AG10803 (cell line): ENCODE measurements around the gene HOXC11.

Experiments
- DNase-seq: peaks from one replicate; pipeline ENCODE4 v3.0.0; 2010; ENCODE audit warnings: low read depth
- H3K4me3 ChIP-seq: 2 replicates; pipeline ENCODE4 v1.5.1; 2011; ENCODE audit warnings: mild to moderate bottlenecking, low read length, control low read depth
- TF ChIP-seq, protein P1 (sequence below): conservative IDR thresholded peaks from 2 replicates; pipeline ENCODE4 v1.5.1; 2011; ENCODE audit warnings: mild to moderate bottlenecking, low read length, control low read depth, inconsistent platforms

Gene HOXC11

DNA sequence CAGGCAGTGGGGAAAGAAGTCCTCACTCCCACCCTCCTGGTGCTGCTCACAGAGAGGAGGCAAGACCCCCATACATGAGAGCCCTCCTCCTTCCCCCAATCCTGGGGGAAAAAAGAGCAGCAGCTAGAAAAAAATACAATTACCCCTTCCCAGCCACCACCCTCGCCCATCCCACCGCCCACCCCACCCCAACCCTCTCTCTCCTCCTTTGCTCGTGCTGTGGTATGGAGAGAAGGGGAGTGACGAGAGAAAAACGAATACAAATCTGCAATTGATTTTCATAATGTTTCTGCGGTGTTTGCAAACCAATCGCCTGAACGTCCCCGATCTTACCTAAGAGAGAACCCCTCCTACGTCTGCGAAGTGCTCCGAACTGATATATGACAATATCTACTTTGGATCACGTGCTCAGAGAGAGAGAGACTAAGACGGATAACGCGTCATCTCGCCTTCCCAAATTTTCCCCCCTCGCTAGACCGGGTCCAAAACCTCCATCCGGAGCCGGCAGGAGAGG, at the start of gene HOXC11:
Gene HOXC11 (plus strand): TSS at position 405 of the 514 bp plus-strand sequence. CDS start 116 bp downstream, outside the sequence.
- DNase-seq, result no peak
- peak within 1 kb of the TSS; percentile 86 for H3K4me3 ChIP-seq

DNA sequence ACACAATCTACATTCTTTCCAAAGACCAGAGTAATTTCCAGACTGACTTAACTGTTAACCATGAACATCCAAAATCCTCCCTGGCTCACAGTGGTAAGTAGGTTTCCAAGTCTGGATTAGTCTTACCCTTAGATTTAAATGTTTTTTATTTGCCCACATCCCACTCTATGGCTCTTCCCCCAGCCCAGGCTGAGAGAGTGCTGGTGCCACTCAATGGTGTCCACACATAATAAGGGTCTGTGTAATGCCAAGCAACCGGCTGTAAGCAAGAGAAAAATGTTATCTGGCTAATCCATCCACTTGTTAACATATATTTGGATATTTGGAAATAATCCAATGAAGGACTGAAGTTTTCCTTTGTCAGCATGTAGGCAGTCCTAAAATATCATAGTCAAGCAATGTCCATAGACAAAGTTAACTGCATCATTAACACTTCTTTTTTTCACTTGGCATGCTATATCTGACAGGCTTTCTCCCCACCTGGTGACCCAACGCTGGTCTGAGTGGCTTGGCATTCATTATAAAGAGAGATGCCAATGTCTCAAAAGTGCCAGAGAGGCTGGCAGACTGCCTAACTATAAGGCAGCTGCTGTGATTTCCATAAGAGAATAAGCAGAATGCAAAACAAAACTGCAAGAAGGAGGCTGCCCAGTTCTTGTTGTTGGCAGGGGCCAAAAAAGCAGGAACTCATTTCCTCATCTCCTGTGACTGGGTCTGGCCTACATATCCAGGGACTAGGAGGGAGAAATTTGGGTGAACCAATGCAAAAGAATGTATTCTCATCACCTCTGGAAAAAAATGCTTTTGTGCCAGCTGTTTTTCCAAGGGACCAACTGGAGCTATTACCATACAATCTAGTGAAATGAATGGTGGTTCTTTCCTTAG, 48.2 kb upstream of the HOXC11 start:
- no peak for DNase-seq
- no peak overlapping the region for H3K4me3 ChIP-seq

More for the DNA sequence above, at the start of gene HOXC11:
- TF ChIP-seq, protein P1, sequence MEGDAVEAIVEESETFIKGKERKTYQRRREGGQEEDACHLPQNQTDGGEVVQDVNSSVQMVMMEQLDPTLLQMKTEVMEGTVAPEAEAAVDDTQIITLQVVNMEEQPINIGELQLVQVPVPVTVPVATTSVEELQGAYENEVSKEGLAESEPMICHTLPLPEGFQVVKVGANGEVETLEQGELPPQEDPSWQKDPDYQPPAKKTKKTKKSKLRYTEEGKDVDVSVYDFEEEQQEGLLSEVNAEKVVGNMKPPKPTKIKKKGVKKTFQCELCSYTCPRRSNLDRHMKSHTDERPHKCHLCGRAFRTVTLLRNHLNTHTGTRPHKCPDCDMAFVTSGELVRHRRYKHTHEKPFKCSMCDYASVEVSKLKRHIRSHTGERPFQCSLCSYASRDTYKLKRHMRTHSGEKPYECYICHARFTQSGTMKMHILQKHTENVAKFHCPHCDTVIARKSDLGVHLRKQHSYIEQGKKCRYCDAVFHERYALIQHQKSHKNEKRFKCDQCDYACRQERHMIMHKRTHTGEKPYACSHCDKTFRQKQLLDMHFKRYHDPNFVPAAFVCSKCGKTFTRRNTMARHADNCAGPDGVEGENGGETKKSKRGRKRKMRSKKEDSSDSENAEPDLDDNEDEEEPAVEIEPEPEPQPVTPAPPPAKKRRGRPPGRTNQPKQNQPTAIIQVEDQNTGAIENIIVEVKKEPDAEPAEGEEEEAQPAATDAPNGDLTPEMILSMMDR, result no peak

DNA sequence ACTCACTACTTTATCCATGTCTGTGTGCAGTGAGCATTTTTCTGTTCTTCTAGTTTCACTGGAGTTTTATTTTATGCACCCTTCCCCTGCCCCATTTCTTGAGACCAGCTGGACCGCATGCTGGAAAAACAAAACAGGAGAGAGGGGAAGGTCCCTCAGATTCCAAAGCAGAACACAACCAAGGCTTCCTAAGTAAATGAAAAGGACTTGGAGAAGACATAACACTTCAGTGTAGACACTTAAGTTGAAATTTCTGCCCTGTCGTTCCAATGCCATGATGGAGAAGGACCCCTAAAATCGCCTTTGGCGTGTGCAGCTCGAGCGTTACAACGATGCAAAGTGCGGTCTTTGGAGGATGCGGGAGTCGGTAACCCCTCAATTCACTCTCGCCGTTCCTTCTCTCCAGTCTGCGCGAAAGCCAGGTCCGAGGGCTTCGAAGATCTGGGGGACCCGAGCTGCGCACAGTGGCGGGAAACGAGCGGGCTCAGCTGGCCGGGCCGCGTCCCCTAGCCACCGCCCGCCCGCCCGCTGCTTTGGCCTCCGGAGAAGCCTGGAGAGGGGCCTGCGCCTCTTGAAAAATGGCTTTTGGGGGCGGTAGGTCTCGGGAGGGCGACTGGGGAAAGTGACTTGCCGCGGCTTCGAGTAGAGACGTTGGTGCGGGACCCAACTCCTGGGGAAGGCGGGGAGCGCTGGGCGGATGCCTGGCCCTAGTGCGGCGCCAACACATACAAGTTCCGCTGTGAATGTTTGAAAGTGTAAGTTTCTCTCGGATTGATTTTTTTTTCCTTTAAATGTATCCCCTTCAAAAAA, 45.5 kb upstream of the HOXC11 start:
- H3K4me3 ChIP-seq, result no peak overlapping the region
- DNase-seq, result no peak
- TF ChIP-seq, protein P1, result no peak

More for the DNA sequence above, 48.2 kb upstream of the HOXC11 start:
- TF ChIP-seq, protein P1, result no peak

DNA sequence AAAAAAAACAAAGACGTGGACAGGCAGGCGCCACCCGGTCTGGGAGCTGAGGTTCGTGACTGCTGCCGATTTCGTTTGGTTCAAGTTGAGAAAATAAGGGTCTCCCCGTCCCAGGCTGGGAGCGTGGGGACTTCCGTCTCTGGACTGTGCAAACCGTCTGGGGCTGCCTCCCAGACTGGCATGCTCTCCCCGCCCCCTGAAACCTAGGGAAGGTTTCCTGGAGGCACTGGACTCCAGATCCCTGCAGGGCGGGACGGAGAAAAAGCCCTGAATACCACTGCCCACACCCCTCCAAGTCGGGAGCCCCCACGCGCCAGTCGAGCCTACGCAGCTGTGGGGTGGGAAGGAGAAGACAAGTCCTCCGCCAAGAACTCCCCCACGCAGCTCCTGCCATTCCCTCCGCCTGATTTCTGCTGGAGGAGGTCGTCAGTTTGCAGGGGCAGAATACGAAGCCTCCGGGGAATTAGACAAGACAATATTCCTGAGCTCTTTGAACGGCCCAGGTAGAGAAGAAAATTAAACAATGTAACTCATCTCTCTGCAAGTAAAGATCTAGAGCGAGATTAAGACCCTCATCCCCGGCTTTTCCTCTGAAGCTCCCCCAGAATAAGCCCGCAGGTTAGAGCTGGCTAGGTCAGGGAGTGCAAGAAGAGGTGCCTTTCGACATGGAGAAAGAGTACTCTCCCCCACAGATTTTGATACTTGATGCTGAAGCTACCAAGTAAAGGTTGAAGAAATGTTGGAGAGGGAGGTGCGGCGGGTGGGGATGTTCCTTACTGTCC, 44.7 kb upstream of the HOXC11 start:
- no peak for DNase-seq
- TF ChIP-seq, protein P1, result no peak
- no peak overlapping the region for H3K4me3 ChIP-seq

DNA sequence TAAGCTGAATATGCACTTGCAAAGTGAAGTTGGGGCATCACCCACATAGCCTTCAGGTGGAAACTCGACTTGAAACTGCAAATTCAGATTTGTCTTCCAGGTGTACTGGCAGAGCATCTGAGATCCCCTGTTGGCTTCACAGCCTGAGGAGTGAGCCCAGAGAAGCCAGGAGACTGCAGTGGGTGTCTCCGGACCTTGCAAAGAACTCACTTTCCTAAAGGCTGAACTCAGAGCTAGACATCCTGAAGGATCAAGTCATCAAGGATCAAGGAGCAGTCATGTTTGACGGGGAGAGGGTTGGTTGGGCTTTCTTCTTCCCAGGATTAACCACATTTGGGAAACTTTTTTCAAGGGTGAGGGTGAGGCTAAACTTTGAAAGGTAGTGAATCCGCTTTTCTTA, 43.4 kb upstream of the HOXC11 start:
- TF ChIP-seq, protein P1, result no peak
- no peak for DNase-seq
- no peak overlapping the region for H3K4me3 ChIP-seq

DNA sequence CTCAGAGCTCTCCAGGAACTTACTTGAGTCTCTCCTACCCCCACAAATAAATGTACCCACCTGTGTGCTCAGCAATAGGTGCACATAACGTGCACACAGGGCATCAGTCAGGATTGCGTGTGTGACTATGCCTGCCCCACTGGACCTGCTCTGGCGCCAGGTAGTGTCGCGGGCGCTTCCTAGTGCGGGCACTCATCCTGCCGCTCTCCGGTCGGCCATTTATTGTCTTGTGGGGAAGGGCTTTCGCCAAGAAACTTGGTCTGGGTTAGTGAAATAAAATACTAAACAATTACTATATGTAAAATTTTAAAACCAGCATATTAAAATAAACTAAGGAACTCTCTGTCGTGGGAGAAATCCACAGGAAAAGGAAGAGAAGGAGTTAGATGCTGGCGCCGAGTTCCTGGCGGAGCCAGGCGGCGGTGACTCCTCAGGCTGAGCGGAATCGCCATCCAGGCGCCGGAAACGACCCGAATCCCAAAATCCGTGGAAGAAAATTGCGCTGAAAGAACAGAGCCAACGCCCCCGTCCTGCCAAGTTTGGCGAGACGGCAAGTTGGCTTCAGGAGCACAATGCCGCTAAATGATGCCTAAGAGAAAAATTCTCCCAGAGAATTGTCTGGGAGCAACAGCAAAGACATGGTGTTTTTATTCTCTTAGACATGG, 42.2 kb upstream of the HOXC11 start:
- no peak overlapping the region for H3K4me3 ChIP-seq
- DNase-seq, result no peak
- TF ChIP-seq, protein P1, result no peak
